NCI-H1930 (cell line): ENCODE measurements around the gene CD101.

Experiments used
- DNase-seq, 2 experiments: peaks; one replicate each; lab custom pipeline; 2025; lab: John Stamatoyannopoulos, UW

Gene CD101

DNA sequence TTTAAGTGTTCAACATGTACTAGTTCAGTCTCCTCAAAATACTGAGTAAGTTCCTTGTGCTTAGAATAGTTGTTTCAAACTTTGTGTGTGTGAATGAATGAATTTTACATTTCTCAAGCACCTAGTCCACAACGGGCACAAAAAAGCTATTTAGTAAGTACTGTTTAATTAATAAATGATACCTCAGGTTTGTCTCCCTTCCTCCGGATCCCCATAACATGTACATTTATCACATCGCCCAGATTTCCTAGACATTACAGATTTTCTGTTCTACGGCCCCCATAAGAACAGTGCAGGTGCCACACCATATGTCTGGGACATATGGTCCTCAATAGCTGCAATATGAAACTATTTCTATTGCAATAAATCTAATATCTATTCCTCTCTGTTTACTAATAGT, 57.2 kb downstream of the CD101 start:
- DNase-seq = no peak

DNA sequence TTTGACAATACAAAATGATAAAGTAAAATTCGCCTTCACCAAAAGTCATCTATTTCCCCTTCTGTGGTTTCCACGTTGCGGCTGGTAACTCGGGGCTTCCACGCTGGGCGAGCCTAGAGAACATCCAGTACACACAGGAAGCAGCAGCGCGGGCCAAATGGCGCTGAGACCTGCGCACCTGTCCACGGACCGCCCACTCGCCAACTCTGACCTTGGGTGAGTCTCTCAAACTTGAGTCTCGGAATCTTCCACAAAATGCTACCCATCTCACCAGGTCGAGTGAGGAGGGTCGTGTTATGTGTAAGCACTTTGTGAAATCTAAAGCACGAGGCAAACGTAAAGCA, 57.7 kb downstream of the CD101 start:
- DNase-seq = peak; percentile 40 to 63

DNA sequence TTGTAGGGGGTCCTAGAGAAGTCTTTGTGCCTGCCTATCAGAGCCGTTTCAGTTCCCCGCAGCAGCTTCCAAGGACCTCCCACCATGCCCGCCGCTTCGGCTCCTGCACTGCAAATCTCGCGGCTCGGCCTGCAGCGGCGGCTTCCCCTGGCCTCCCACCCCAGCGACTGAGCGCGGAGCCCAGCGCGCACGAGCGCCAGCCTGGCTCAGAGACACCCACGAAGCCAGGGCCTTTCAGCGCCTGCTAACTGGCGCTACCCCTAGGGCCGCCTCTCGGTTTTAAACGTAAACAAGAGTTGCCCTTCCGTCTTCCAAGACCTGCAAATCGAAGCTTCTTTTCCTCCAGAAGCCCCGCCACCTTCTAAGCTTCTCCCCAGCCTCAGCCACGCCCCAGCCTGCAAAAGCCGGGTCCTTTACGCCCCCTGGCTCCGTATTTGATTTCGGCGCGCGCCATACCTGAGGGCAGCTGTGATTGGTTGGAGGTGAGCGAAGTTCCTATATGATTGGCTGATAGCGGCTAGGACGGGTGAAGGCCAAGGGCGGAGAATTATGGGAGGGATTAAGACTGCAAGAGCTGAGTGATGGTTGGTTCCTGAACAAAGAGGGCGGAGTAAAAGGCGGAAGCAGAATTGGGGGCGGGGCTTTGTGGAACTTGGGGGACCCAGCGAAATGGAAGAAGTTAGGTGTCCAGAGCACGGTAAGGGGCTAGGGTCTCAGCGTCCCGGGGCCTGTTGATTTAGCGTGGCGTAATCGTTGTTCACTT, 58.3 kb downstream of the CD101 start, which contains the start of gene TTF2:
TTF2 (plus strand) TSS at position 649 of the 763 bp plus-strand sequence; CDS start at position 670, 21 bp downstream.
- DNase-seq = peak; percentile 96 to 98

DNA sequence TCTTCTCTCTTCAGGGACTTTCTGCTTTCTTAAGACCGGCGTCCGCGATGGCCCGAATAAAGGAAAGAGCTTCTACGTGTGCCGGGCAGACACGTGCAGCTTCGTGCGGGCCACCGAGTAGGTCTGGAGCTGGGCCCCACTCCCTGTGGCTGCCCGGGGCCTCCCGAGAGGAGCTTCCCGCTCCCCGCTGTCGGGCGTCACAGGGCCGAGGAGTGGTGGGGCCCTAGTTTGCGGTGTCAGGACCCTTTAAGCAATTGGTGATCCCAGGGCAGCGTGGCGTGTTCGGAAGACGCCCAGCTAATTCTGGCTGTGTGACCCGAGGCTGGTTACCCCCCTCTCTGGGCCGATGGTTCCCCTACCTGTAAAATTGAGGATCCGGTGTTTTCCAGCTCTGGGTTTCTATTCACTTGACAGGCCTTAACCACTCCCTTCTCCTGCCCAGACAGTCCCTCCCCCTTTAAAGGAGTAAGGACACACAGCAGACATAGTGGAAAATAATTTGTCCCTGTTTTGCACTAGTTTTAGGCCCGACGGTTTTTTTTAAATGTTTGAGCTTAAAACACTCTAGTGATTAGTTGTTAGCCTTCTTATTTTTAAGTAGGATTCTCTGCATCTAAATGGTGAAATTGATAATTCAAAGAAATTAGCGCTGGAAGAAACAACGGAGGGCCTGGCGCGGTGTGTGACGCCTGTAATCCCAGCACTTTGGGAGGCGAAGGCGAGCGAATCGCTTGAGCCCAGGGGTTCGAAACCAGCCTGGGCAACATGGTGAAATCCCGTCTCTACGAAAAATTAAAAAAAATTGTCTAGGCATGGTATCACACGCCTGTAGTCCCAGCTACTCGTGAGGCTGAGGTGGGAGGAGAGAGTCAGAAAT, 59.1 kb downstream of the CD101 start:
- no peak for DNase-seq

DNA sequence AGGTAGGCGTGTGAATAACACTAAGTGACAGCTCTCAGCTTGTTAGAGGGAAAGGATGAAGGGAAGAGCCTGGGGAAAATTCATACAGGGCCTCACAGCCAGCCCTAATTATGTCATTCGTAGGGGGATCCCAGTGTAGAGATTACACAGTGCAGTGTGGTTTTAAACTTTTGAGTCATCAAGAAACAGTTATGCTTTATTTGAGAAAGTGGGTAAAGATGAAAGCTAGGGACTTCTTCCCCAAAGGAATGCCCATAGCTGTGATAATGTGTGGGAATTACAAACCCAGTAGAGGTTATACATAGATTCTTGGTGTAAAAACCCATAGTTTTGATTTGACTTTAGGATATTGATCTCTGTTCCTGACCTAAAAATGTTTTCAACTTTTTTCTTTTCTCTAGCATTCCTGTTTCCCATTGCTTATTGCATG, 60.4 kb downstream of the CD101 start:
- DNase-seq = no peak

DNA sequence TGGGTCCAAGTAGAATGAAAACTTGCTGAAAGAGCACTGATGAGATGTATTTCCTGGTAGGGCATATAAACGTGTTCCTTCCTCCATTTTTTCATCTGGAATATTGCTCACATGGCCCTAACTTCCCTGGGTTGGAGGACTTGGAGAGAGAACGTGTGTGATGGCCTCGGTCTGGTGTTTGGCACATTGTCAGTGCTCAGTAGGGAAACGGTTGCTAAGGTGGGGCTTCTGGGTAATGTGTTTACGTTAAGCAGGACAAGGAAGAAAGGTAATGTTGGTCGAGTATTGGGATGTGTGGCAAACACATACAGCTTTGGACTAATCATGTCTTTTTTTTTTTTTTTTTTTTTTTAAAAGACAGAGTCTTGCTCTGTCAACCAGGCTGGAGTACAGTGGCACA, 64.8 kb downstream of the CD101 start:
- no peak for DNase-seq

DNA sequence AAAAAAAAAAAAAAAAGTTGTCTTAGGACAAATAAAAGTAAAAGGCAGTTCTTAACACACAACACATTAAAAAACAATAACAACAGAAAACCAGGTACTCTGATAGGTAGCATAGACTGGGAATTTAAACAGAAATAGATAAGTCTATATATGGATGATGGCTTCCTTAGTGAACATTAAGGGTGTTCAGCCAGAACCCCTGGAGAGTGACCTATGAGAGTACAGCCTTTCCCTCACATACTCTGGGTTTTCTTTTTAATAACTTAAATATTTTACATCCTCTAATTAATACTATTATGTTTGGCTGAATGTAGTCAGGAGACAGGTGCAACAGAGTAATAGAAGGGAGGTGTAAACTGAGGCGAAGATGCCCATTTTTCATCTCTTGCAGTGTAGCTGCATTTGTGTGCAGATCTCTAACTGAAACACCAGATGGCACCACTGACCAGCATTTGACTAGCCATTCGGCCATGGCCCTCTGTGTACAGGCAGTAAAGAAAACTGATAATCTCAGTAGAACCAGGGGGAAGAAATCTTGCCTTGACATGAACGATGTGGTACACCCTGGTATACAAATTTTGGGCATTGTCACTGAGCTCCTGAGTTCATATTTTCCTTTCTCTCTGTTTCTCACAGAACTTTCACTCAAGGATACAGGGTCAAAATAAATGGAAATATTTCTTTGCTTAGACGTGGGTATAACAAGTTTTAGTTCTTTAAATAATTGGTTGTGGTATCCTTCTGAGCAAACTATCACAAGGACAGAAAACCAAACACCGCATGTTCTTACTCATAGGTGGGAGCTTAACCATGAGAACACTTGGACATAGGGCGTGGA, 66.2 kb downstream of the CD101 start:
- DNase-seq = peak in 1 of 2 experiments; percentile 49

DNA sequence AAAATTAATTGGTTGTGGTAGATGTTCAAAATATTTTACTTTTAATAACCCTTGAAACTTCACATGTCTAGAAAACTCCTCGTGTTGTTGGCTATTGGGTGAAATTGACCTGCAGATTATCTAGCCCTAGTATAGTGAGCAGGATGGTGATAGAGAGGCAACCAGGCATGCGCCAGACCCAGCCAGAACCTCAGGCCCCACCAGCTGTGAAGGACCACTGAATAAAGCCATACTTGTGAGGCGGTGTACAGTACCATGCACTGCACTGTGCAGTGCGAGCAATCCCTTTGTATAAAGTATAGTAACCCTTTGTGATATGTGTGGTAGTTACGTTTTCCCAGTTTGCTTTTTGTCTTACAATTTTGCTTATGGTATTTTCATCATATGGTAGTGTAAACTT, 67.0 kb downstream of the CD101 start:
- no peak for DNase-seq

DNA sequence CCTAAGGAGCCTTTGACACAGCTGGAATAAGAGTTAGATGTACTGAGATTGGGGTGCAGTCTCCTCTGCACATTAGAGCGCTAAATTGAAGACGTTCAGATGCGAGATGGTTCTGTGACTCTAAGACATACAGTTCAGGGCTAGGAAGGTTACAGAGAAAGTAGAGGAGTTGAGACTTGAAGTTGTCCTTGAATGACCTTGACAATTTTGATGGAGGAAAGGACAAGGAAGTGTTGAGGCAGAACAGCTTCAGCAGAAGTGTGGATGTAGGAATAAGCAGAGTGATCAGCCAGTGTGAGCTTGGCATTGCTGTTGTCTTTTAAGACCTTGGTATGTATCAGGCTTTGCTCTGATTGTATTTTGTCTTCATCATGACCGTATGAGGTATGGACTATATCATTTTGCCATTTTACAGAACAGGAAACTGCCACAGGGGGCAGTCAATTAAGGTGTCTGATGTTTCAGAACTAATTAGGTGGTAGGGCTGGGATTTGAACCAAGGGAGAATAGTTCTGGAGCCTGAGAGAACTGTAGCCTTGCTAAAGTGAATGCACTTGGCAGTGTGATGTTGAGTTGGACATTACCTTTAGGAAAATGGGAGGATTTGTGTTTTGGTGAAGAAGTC, 67.8 kb downstream of the CD101 start:
- no peak for DNase-seq

DNA sequence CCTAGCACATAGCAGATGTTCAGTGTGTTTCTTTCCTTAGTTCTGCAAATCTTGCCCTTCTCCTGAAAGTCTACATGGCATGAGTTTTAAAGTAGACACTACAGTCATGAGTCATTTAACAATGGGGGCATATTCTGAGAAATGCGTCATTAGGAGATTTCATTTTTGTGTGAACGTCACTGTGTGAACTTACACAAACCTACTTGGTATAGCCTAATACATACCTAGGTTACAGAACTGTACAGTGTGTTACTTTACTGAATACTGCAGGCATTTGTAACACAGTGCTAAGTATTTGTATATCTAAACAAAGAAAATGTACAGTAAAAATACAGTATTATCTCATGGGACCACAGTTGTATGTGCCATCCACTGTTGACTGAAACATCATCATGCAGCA, 68.6 kb downstream of the CD101 start:
- no peak for DNase-seq

DNA sequence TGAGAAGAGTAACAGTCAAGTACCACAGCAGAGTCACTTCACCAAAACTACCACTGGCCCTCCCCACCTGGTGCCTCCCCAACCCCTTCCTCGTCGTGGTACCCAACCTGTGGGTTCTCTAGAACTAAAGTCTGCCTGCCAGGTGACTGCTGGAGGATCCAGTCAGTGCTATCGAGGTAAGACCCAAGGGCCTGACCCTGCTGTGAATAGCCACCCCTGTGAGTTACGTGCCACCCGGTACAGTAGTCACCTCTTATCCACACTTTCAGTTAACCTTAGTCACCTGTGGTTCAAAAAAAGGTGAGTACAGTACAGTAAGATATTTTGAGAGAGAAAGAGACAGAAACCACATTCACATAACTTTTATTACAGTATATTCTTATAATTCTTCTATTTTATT, 75.1 kb downstream of the CD101 start:
- no peak for DNase-seq

DNA sequence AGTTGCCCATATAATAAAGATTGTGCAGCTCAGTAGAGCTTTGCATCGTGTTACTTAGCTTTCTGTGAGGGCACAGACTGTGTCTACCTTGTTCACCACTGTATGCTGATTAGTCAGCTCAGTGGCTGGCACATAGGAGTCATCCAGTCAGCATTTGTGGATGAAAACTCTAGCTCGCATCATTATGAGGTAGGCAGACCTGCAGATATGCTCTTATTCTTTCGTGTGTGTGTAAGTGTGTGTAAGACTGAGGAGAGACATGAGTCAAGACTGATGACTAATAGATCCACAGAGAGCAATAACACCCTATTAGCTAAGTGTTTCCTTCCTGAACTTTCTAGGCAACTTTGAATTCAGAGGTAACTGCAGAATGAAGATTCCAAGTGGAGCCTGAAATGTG, 75.7 kb downstream of the CD101 start:
- DNase-seq = no peak

DNA sequence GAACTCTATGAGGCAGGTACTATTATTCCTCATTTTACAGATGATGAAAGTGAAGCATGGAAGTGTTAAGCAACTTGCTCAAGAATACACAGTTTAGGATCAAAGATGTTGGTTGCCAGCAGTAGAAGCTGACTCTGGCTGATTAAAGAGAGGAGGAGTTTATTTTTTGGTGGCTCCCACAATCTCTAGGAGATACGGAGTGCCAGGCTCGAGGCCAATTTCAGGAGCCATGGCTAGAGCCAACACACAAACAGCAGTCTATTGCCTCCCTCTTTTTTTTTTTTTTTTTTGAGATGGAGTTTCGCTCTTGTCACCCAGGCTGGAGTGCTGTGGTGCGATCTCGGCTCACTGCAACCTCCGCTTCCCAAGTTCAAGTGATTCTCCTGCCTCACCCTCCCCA, 78.2 kb downstream of the CD101 start:
- DNase-seq = no peak

DNA sequence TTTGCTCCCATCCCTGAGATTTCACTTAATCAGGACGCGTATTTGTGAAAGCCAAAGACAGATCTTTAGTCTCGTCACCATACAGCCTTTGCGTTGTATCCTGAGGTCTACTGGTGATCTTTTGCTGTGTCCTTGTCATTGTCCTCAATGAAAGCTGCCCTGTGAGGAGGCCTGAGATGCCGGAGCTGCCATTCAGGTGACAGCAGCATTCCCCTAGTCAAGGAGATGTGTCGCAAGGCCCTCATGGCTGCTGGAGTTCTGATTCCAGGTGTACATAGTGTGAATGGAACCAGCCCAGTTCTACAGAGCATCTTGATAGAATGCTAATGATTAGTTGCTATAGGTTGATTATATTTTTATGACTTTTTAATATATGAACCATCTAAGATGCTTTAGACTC, 82.7 kb downstream of the CD101 start:
- no peak for DNase-seq
